WTC11 (cell line): ENCODE data around the gene ZBTB16.

Experiments used
- ESRRA ChIP-seq: sonication (generic); formaldehyde crosslinking; IDR thresholded peaks from 2 replicates; pipeline ENCODE4 v1.8.1; 2022; ENCODE audit warnings: mild to moderate bottlenecking, missing genetic modification reagents, borderline replicate concordance
- HMGA2 ChIP-seq: fragments of 250-450 bp; sonication (Bioruptor Pico); IDR thresholded peaks from 2 replicates; pipeline ENCODE4 v1.4.0; 2021; ENCODE audit warnings: mild to moderate bottlenecking, moderate library complexity
- PRRX2 ChIP-seq: fragments of 250-450 bp; sonication (Bioruptor Pico); IDR thresholded peaks from 2 replicates; pipeline ENCODE4 v1.8.0; 2021; ENCODE audit warnings: mild to moderate bottlenecking
- RORB ChIP-seq: fragments of 250-450 bp; sonication (Bioruptor Pico); IDR thresholded peaks from 2 replicates; pipeline ENCODE4 v1.9.0; 2021; ENCODE audit warnings: mild to moderate bottlenecking
- TEAD1 ChIP-seq: sonication (generic); formaldehyde crosslinking; IDR thresholded peaks from 2 replicates; pipeline ENCODE4 v1.8.0; 2022; ENCODE audit warnings: mild to moderate bottlenecking, missing genetic modification reagents
- TF ChIP-seq, protein P1 (sequence below): fragments of 250-450 bp; sonication (Bioruptor Pico); IDR thresholded peaks from 2 replicates; pipeline ENCODE4 v1.9.0; 2021; ENCODE audit warnings: moderate library complexity, mild to moderate bottlenecking, inconsistent platforms, borderline replicate concordance
- TF ChIP-seq, protein P2 (sequence below): fragments of 200-600 bp; IDR thresholded peaks from 2 replicates; pipeline ENCODE4 v1.8.0; 2022; ENCODE audit warnings: antibody characterized with exemption
- TF ChIP-seq, protein P3 (sequence below): fragments of 250-450 bp; sonication (Bioruptor Pico); IDR thresholded peaks from 2 replicates; pipeline ENCODE4 v1.9.0; 2021; ENCODE audit warnings: mild to moderate bottlenecking
- TF ChIP-seq, protein P4 (sequence below): sonication (generic); formaldehyde crosslinking; IDR thresholded peaks from 2 replicates; pipeline ENCODE4 v1.8.0; 2023; ENCODE audit warnings: mild to moderate bottlenecking, missing genetic modification reagents

DNA sequence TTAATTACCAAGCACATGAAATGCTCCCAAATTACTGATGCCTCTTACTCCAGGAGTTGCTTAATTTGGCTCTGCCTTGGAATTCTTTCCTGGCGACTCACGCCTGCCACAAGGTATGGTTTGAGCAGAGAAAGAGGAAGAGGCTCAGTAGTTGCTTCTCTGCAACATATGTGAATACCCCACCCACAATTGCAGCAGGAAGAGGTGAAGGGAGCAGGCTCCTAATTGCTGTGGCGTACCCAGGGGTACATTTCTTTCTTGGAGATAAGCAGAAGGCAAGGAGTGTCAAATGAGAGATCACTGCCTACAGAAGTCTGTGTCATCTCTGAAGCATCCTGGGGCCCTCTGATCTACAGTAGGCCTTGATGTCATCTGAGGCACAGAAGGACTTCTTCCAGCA lies 226.1 kb downstream of the ZBTB16 start:
- TF ChIP-seq, protein P1, sequence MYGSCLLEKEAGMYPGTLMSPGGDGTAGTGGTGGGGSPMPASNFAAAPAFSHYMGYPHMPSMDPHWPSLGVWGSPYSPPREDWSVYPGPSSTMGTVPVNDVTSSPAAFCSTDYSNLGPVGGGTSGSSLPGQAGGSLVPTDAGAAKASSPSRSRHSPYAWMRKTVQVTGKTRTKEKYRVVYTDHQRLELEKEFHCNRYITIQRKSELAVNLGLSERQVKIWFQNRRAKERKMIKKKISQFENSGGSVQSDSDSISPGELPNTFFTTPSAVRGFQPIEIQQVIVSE, result no peak
- TF ChIP-seq, protein P2, sequence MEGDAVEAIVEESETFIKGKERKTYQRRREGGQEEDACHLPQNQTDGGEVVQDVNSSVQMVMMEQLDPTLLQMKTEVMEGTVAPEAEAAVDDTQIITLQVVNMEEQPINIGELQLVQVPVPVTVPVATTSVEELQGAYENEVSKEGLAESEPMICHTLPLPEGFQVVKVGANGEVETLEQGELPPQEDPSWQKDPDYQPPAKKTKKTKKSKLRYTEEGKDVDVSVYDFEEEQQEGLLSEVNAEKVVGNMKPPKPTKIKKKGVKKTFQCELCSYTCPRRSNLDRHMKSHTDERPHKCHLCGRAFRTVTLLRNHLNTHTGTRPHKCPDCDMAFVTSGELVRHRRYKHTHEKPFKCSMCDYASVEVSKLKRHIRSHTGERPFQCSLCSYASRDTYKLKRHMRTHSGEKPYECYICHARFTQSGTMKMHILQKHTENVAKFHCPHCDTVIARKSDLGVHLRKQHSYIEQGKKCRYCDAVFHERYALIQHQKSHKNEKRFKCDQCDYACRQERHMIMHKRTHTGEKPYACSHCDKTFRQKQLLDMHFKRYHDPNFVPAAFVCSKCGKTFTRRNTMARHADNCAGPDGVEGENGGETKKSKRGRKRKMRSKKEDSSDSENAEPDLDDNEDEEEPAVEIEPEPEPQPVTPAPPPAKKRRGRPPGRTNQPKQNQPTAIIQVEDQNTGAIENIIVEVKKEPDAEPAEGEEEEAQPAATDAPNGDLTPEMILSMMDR, result no peak
- TF ChIP-seq, protein P3, sequence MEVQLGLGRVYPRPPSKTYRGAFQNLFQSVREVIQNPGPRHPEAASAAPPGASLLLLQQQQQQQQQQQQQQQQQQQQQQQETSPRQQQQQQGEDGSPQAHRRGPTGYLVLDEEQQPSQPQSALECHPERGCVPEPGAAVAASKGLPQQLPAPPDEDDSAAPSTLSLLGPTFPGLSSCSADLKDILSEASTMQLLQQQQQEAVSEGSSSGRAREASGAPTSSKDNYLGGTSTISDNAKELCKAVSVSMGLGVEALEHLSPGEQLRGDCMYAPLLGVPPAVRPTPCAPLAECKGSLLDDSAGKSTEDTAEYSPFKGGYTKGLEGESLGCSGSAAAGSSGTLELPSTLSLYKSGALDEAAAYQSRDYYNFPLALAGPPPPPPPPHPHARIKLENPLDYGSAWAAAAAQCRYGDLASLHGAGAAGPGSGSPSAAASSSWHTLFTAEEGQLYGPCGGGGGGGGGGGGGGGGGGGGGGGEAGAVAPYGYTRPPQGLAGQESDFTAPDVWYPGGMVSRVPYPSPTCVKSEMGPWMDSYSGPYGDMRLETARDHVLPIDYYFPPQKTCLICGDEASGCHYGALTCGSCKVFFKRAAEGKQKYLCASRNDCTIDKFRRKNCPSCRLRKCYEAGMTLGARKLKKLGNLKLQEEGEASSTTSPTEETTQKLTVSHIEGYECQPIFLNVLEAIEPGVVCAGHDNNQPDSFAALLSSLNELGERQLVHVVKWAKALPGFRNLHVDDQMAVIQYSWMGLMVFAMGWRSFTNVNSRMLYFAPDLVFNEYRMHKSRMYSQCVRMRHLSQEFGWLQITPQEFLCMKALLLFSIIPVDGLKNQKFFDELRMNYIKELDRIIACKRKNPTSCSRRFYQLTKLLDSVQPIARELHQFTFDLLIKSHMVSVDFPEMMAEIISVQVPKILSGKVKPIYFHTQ (CRISPR knock-in tag), result no peak
- TF ChIP-seq TEAD1 (CRISPR knock-in tag), result no peak
- TF ChIP-seq, protein P4, sequence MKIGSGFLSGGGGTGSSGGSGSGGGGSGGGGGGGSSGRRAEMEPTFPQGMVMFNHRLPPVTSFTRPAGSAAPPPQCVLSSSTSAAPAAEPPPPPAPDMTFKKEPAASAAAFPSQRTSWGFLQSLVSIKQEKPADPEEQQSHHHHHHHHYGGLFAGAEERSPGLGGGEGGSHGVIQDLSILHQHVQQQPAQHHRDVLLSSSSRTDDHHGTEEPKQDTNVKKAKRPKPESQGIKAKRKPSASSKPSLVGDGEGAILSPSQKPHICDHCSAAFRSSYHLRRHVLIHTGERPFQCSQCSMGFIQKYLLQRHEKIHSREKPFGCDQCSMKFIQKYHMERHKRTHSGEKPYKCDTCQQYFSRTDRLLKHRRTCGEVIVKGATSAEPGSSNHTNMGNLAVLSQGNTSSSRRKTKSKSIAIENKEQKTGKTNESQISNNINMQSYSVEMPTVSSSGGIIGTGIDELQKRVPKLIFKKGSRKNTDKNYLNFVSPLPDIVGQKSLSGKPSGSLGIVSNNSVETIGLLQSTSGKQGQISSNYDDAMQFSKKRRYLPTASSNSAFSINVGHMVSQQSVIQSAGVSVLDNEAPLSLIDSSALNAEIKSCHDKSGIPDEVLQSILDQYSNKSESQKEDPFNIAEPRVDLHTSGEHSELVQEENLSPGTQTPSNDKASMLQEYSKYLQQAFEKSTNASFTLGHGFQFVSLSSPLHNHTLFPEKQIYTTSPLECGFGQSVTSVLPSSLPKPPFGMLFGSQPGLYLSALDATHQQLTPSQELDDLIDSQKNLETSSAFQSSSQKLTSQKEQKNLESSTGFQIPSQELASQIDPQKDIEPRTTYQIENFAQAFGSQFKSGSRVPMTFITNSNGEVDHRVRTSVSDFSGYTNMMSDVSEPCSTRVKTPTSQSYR (CRISPR knock-in tag), result no peak
- TF ChIP-seq ESRRA (CRISPR knock-in tag), result no peak
- TF ChIP-seq RORB (CRISPR knock-in tag), result no peak
- no peak for TF ChIP-seq PRRX2
- TF ChIP-seq HMGA2 (CRISPR knock-in tag), result no peak
